ENCODE data around the gene ZC2HC1C. TPM values are rescaled to one million over a fixed set of nuclear protein-coding genes. Genes with fewer than 3 reads are reported as not detected.

The ZC2HC1C gene
- total RNA-seq, 1 donor from 2014 or later: 1.4 TPM

GRCh38 chr14:75113932-75114539 is 44.6 kb downstream of the ZC2HC1C start:
- Mint-ChIP-seq H3K4me3 (ENCODE audit: unreplicated experiment) (no peak overlapping the region), H3K36me3 (ENCODE audit: low read depth, unreplicated experiment) (peaks cover 13% of the 10 kb centered on the region), H3K27me3 (ENCODE audit: low read depth, unreplicated experiment) (no peaks in the 10 kb centered on the region), H3K4me1 (ENCODE audit: low read depth, unreplicated experiment) (peaks cover 2% of the 10 kb centered on the region), H3K27ac (ENCODE audit: unreplicated experiment) (no peak overlapping the region), H3K9me3 (ENCODE audit: unreplicated experiment) (no peaks in the 10 kb centered on the region)
- Histone ChIP-seq H3K79me2 (ENCODE audit: insufficient read depth, low read length) (no peaks in the 10 kb centered on the region), H3K27me3 (ENCODE audit: insufficient read depth, low read length) (no peaks in the 10 kb centered on the region), H2AFZ (ENCODE audit: low read depth, low read length) (no peak overlapping the region), H3K4me2 (ENCODE audit: low read length) (no peak overlapping the region), H3K36me3 (ENCODE audit: insufficient read depth, low read length) (peaks cover 42% of the 10 kb centered on the region), H3K9ac (ENCODE audit: low read length) (no peak overlapping the region), H3K4me3 (ENCODE audit: insufficient read depth, low read depth, low read length) (no peak overlapping the region), H3K4me1 (ENCODE audit: insufficient read depth, low read length) (no peaks in the 10 kb centered on the region), H4K20me1 (ENCODE audit: insufficient read depth, low read length) (no peaks in the 10 kb centered on the region), H3K27ac (ENCODE audit: low read depth, low read length) (no peak overlapping the region), H3K9me3 (ENCODE audit: insufficient read depth, low read depth, low read length) (no peaks in the 10 kb centered on the region)
- FAIRE-seq: no peak
- no peak for TF ChIP-seq EZH2 (IDR thresholded peaks at IDR 0.05; ENCODE audit: insufficient read depth, low read length)
- TF ChIP-seq, protein P1, sequence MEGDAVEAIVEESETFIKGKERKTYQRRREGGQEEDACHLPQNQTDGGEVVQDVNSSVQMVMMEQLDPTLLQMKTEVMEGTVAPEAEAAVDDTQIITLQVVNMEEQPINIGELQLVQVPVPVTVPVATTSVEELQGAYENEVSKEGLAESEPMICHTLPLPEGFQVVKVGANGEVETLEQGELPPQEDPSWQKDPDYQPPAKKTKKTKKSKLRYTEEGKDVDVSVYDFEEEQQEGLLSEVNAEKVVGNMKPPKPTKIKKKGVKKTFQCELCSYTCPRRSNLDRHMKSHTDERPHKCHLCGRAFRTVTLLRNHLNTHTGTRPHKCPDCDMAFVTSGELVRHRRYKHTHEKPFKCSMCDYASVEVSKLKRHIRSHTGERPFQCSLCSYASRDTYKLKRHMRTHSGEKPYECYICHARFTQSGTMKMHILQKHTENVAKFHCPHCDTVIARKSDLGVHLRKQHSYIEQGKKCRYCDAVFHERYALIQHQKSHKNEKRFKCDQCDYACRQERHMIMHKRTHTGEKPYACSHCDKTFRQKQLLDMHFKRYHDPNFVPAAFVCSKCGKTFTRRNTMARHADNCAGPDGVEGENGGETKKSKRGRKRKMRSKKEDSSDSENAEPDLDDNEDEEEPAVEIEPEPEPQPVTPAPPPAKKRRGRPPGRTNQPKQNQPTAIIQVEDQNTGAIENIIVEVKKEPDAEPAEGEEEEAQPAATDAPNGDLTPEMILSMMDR (IDR thresholded peaks at IDR 0.05; ENCODE audit: insufficient read depth, low read depth, low read length): no peak
- no peak for DNase-seq (ENCODE audit: low read depth)

DNA sequence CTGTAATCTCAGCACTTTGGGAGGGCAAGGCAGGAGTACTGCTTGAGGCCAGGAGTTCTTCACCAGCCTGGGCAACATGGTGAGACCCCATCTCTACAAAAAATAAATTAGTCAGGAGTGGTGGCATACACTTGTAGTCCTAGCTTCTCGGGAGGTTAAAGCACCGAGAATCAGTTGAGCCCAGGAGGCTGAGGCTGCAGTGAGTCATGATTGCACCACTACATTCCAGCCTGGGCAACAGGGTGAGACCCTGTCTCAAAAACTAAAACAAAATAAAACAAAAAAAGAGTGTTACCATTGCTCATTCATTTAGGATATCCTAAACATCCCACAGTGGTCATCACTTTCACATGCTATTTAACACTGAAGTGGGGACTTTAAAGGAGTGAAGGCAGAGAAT is 49.6 kb downstream of the ZC2HC1C start:
- Histone ChIP-seq H3K4me3 (ENCODE audit: insufficient read depth, low read depth, low read length) (no peak overlapping the region), H3K4me1 (ENCODE audit: insufficient read depth, low read length) (peaks cover 5% of the 10 kb centered on the region), H3K27ac (ENCODE audit: low read depth, low read length) (no peak overlapping the region), H3K9ac (ENCODE audit: low read length) (no peak overlapping the region), H3K4me2 (ENCODE audit: low read length) (no peak overlapping the region), H3K27me3 (ENCODE audit: insufficient read depth, low read length) (no peaks in the 10 kb centered on the region), H3K9me3 (ENCODE audit: insufficient read depth, low read depth, low read length) (no peaks in the 10 kb centered on the region), H2AFZ (ENCODE audit: low read depth, low read length) (no peak overlapping the region), H4K20me1 (ENCODE audit: insufficient read depth, low read length) (no peaks in the 10 kb centered on the region), H3K36me3 (ENCODE audit: insufficient read depth, low read length) (peaks cover 12% of the 10 kb centered on the region), H3K79me2 (ENCODE audit: insufficient read depth, low read length) (no peaks in the 10 kb centered on the region)
- no peak for DNase-seq (ENCODE audit: low read depth)
- Mint-ChIP-seq H3K4me1 (ENCODE audit: low read depth, unreplicated experiment) (peaks cover 8% of the 10 kb centered on the region), H3K9me3 (ENCODE audit: unreplicated experiment) (no peaks in the 10 kb centered on the region), H3K27me3 (ENCODE audit: low read depth, unreplicated experiment) (no peaks in the 10 kb centered on the region), H3K4me3 (ENCODE audit: unreplicated experiment) (no peak overlapping the region), H3K27ac (ENCODE audit: unreplicated experiment) (peak overlapping the region; percentile 58), H3K36me3 (ENCODE audit: low read depth, unreplicated experiment) (peaks cover 7% of the 10 kb centered on the region)
- TF ChIP-seq, protein P1 (IDR thresholded peaks at IDR 0.05; ENCODE audit: insufficient read depth, low read depth, low read length): no peak
- TF ChIP-seq EZH2 (IDR thresholded peaks at IDR 0.05; ENCODE audit: insufficient read depth, low read length): no peak
- FAIRE-seq: no peak

DNA sequence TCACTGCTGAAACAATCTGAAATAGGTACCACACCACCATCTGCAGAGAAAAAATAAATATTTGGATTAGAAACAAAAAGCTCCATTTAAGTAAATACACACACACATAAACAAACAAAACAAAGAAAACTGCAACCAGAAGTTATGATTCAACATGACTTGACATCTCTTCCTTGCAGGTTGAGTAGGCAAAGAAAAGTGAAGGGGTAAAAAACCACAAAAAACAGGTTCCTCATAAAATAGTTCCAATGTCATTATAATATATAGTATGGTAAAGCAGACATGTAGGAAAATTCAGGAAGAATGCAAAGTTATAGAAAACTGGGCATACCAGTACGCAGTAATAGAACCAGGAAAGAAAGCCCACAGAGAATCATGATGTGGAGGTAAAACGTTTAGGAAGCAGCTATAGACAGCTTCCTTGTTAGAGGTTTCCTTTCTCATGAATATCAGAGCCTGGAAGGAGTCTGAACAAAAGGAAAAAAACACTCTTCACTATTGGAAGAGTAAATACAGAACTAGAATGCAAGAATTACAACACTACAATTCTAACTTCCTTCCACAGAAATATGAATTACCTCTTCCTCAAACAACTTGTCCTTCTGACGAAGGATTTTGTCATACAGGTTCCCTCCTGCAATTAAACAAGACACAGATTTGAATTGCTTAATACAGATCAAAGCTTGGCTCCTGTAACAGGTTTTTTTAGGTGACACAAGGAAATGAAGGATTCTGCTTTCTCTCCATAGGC is 51.3 kb downstream of the ZC2HC1C start:
- Histone ChIP-seq H3K9me3 (ENCODE audit: insufficient read depth, low read depth, low read length) (no peaks in the 10 kb centered on the region), H3K4me2 (ENCODE audit: low read length) (no peak overlapping the region), H4K20me1 (ENCODE audit: insufficient read depth, low read length) (no peaks in the 10 kb centered on the region), H3K27me3 (ENCODE audit: insufficient read depth, low read length) (no peaks in the 10 kb centered on the region), H3K79me2 (ENCODE audit: insufficient read depth, low read length) (peaks cover 8% of the 10 kb centered on the region), H3K36me3 (ENCODE audit: insufficient read depth, low read length) (peaks cover 5% of the 10 kb centered on the region), H2AFZ (ENCODE audit: low read depth, low read length) (no peak overlapping the region), H3K27ac (ENCODE audit: low read depth, low read length) (no peak overlapping the region), H3K9ac (ENCODE audit: low read length) (no peak overlapping the region), H3K4me3 (ENCODE audit: insufficient read depth, low read depth, low read length) (no peak overlapping the region), H3K4me1 (ENCODE audit: insufficient read depth, low read length) (peaks cover 22% of the 10 kb centered on the region)
- TF ChIP-seq, protein P1 (IDR thresholded peaks at IDR 0.05; ENCODE audit: insufficient read depth, low read depth, low read length): no peak
- TF ChIP-seq EZH2 (IDR thresholded peaks at IDR 0.05; ENCODE audit: insufficient read depth, low read length): no peak
- DNase-seq (ENCODE audit: low read depth): no peak
- Mint-ChIP-seq H3K27ac (ENCODE audit: unreplicated experiment) (no peak overlapping the region), H3K4me3 (ENCODE audit: unreplicated experiment) (no peak overlapping the region), H3K9me3 (ENCODE audit: unreplicated experiment) (no peaks in the 10 kb centered on the region), H3K27me3 (ENCODE audit: low read depth, unreplicated experiment) (no peaks in the 10 kb centered on the region), H3K4me1 (ENCODE audit: low read depth, unreplicated experiment) (peaks cover 18% of the 10 kb centered on the region), H3K36me3 (ENCODE audit: low read depth, unreplicated experiment) (peaks cover 7% of the 10 kb centered on the region)
- no peak for FAIRE-seq

Measured in astrocyte (in vitro differentiated cells and primary cell).